GM12873 (cell line): Measurements from ENCODE around the gene MAPKBP1.
A peak's percentile ranks its signal among the peaks of the same experiment; 100 is the strongest.

Experiments
- CTCF ChIP-seq: IDR thresholded peaks from 2 replicates; pipeline ENCODE4 v1.5.1; 2012; ENCODE audit warnings: low read depth, mild to moderate bottlenecking, moderate library complexity, low read length, control low read depth; ENCODE audit not compliant: insufficient read depth; ENCODE audit errors: missing control alignments

The MAPKBP1 gene

GRCh38 chr15:41756198-41756597 is 18.1 kb upstream of the MAPKBP1 start:
- TF ChIP-seq CTCF, result no peak

DNA sequence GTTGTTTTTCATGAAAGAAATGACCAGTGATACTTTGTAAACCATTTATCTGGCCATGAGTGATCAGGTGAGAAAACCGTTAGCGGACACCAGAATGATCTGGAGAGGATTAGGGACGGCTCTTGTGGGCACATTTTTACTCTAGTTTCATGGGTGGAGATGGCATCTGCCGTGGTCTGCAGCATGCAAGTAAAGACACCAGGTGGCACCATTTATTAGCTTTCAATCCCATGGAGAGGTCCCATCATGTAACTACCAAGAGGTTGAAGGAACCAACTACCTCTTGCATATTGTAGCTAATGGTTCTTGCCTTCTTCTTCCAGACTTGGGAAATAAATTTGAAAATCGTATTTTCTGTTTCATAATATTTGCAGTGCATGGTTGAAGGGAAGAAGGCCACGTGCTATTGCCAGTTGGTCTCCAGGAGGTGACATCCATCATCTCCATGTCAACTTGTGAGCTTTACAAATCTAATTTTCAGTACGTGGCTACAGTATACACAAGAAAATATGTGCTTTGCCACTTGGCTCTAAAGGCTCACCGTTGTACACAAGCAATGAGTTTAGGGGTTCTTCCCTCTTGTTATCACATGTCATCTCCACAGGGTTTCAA is 1.5 kb upstream of the MAPKBP1 start:
- TF ChIP-seq CTCF, result peak; percentile 78

- TF ChIP-seq CTCF, result no peak
Observed at GRCh38 chr15:41773332-41773728, 954 bp upstream of the MAPKBP1 start.

GRCh38 chr15:41773729-41774061 is 589 bp upstream of the MAPKBP1 start:
- no peak for TF ChIP-seq CTCF

DNA sequence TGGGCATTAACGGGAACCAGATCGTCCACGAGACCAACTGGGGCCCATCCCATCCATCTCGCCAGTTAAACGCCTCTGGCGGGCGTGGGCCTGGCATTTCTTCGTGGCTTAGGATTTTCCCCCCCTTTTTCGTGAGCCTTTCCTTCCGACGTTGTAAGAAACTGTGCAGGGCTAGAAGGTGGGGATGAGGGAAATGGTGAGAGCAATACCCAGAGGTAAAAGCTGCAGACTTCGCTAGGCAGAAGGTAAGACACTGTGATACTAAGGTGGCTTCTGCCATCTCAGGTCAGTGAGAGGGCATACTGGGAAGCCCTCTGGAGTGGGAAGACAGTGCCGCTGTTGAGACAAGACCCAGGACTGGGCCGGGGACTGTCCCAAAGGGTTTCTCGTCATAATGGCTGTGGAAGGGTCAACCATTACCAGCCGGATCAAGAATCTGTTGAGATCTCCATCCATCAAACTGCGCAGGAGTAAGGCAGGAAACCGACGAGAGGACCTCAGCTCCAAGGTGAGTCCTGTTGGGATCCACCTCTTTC is 666 bp downstream of the MAPKBP1 start:
- TF ChIP-seq CTCF, result no peak

DNA sequence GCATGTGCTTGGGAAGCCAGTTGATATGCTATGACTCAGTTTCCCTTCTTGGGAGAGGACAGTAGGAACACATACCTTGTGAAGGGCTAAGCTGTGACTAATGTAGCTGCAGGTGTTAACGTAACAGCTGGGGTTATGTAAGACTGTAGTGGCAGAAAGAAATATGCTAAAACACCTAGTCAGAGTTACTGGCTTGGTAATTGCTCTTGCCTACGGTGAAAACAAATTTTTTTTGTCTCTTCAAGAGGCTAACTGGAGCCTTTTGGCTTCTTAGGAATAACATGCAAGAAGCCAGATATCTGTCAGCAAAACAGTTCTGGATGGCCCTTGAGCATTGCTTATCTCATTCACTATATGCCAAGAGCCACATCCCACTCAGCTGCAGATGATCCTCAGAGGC is 1.4 kb downstream of the MAPKBP1 start:
- no peak for TF ChIP-seq CTCF

DNA sequence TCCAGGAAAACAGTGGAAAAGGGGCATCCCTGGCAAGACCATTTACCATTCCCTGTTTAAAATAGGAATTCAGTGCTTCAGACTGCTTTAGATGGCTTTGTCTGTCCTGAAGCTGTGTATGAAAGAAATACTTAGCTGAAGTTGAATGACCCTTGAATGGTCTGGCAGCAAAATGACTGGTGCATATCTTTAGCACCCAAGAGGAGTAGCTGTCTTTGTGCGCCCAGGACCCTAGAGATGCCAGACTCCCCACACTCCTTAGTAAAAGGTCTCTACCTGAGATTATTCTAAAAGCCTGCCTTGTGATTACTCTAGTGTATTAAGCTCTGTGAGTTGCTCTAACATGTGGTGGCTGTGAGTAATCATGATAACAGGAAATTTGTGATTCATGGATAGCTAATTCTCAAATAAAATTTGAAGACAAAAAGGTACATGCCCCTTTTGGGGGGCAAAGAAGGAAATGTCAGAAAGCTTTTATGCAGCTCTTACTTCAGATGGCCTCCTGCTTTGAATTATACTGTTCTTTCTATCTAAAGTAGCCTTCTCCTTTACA is 3.2 kb downstream of the MAPKBP1 start:
- no peak for TF ChIP-seq CTCF
